Lower leg skin (tissue), 3 donors: Measurements from ENCODE around the gene DGKH.

ENCODE experiments used
- POLR2A ChIP-seq, 2 donors: fragments of 450-650 bp; IDR thresholded peaks; one replicate each; pipeline ENCODE4 v1.6.1; 2016 to 2017; ENCODE audit warnings: antibody characterized with exemption in 2 of 2, mild to moderate bottlenecking in 1 of 2, moderate library complexity in 1 of 2
- TF ChIP-seq, protein P1 (sequence below), 3 donors: fragments of 450-650 bp; IDR thresholded peaks; one replicate each; pipeline ENCODE4 v1.5.1; 2016; ENCODE audit warnings: antibody characterized with exemption in 3 of 3, mild to moderate bottlenecking in 3 of 3, moderate library complexity in 2 of 3

DNA sequence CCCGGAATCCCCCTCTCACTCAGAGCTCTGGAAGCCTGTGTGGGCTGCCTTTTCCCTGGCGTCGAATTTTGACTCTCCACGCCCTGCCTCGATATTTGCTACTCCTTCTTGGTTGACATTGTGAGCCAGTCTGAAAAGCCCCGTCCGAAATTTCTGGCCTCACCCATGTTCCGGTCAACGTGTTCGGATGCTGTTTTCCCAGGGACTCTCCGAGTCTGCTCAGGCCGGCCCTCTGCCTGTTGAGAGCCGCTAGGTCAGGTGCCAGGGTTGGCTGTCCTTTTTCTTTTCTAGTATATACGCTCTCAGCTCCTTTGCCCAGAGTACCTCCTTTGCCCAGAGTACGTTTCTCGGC is 6.8 kb upstream of the DGKH start:
- TF ChIP-seq, protein P1, sequence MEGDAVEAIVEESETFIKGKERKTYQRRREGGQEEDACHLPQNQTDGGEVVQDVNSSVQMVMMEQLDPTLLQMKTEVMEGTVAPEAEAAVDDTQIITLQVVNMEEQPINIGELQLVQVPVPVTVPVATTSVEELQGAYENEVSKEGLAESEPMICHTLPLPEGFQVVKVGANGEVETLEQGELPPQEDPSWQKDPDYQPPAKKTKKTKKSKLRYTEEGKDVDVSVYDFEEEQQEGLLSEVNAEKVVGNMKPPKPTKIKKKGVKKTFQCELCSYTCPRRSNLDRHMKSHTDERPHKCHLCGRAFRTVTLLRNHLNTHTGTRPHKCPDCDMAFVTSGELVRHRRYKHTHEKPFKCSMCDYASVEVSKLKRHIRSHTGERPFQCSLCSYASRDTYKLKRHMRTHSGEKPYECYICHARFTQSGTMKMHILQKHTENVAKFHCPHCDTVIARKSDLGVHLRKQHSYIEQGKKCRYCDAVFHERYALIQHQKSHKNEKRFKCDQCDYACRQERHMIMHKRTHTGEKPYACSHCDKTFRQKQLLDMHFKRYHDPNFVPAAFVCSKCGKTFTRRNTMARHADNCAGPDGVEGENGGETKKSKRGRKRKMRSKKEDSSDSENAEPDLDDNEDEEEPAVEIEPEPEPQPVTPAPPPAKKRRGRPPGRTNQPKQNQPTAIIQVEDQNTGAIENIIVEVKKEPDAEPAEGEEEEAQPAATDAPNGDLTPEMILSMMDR (IDR thresholded peaks at IDR 0.05): no peak
- no peak for TF ChIP-seq POLR2A (IDR thresholded peaks at IDR 0.05)
